CD4-positive, alpha-beta T cell treated with Interleukin-10 for 1 hour (primary cell): Measurements from ENCODE around the gene CD99L2.
"Not testable (repeated sequence)": the region's sequence is repeated elsewhere in the genome, so short reads cannot be mapped to it uniquely, and the experiment has no call there.

Experiments used
- DNase-seq: peaks from one replicate; pipeline ENCODE4 v3.0.0-alpha.2; 2020

Gene CD99L2

GRCh38 chrX:150893936-150894335 is 4.5 kb downstream of the CD99L2 start:
- no peak for DNase-seq

GRCh38 chrX:150889131-150889530 is 9.3 kb downstream of the CD99L2 start:
- no peak for DNase-seq

GRCh38 chrX:150887906-150888465 is 10.5 kb downstream of the CD99L2 start:
- DNase-seq, result no peak

- DNase-seq, result not testable (repeated sequence)
These were observed 11.2 kb downstream of the CD99L2 start for GRCh38 chrX:150887268-150887667.

- DNase-seq, result no peak
These were observed 12.1 kb downstream of the CD99L2 start for GRCh38 chrX:150886381-150886780.

GRCh38 chrX:150880808-150881165 is 17.7 kb downstream of the CD99L2 start:
- DNase-seq, result no peak

- DNase-seq, result no peak
These were observed 18.3 kb downstream of the CD99L2 start for GRCh38 chrX:150879855-150880807.

- not testable (repeated sequence) for DNase-seq
These were observed 22.8 kb downstream of the CD99L2 start for GRCh38 chrX:150875621-150876020.

GRCh38 chrX:150874448-150874847 is 24.0 kb downstream of the CD99L2 start:
- no peak for DNase-seq

- DNase-seq, result no peak
These were observed 24.9 kb downstream of the CD99L2 start for GRCh38 chrX:150873616-150874015.

GRCh38 chrX:150872773-150873336 is 25.6 kb downstream of the CD99L2 start:
- no peak for DNase-seq

- DNase-seq, result no peak
These were observed 27.1 kb downstream of the CD99L2 start for GRCh38 chrX:150871341-150871811.

- DNase-seq, result no peak
These were observed 27.8 kb downstream of the CD99L2 start for GRCh38 chrX:150870487-150871340.

- DNase-seq, result no peak
These were observed 28.4 kb downstream of the CD99L2 start for GRCh38 chrX:150870029-150870428.

- DNase-seq, result no peak
These were observed 29.0 kb downstream of the CD99L2 start for GRCh38 chrX:150869450-150869849.

GRCh38 chrX:150868625-150869024 is 29.8 kb downstream of the CD99L2 start:
- no peak for DNase-seq

- no peak for DNase-seq
These were observed 34.3 kb downstream of the CD99L2 start for GRCh38 chrX:150864127-150864526.

GRCh38 chrX:150863191-150863590 is 35.3 kb downstream of the CD99L2 start:
- no peak for DNase-seq

GRCh38 chrX:150857453-150857852 is 41.0 kb downstream of the CD99L2 start:
- DNase-seq, result no peak

GRCh38 chrX:150856785-150857184 is 41.7 kb downstream of the CD99L2 start:
- no peak for DNase-seq

- no peak for DNase-seq
These were observed 42.4 kb downstream of the CD99L2 start for GRCh38 chrX:150856101-150856500.

GRCh38 chrX:150854856-150855255 is 43.6 kb downstream of the CD99L2 start:
- DNase-seq, result no peak
